ENCODE measurements around the gene PI4K2A. TPM values are rescaled to one million over a fixed set of nuclear protein-coding genes. Genes with fewer than 3 reads are reported as not detected.
"Not testable (repeated sequence)": the region's sequence is repeated elsewhere in the genome, so short reads cannot be mapped to it uniquely, and the experiment has no call there.

PI4K2A gene
- total RNA-seq, 2 donors from 2014 or later = 16.2 to 22.8 TPM

DNA sequence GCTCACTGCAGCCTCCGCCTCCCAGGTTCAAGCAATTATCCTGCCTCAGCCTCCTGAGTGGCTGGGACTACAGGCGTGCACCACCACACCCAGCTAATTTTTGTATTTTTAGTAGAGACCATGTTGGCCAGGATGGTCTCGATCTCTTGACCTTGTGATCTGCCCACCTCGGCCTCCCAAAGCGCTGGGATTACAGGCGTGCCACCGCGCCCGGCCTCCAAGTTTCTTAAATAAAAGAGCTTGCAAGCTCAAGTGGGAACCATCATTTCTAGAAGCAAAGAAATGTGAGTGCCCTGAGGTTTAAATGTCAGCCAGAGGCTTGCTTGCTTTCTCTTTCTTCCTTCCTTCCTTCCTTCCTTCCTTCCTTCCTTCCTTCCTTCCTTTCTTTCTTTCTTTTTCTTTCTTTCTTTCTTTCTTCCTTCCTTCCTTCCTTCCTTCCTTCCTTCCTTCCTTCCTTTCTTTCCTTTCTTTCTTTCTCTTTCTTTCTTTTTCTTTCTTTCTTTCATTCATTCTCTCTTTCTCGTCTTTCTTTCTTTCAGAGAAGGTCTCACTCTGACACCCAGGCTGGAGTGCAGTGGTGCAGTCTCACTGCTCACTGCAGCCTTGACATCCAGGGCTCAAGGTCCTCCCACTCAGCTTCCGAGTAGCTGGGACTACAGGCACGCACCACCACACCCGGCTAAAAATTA, 2.1 kb downstream of the PI4K2A start:
- Mint-ChIP-seq H3K4me3 (peak overlapping the region; percentile 96), H3K4me1 (ENCODE audit: low read depth in 2 of 2) (peaks cover 26 to 30% of the 10 kb centered on the region in 2 donors), H3K27ac (peak overlapping the region; percentile 52 to 90)
- not testable (repeated sequence) for H3K27me3 Mint-ChIP-seq; DNase-seq (ENCODE audit: low spot score); H3K9me3 Mint-ChIP-seq; ATAC-seq; H3K36me3 Mint-ChIP-seq

DNA sequence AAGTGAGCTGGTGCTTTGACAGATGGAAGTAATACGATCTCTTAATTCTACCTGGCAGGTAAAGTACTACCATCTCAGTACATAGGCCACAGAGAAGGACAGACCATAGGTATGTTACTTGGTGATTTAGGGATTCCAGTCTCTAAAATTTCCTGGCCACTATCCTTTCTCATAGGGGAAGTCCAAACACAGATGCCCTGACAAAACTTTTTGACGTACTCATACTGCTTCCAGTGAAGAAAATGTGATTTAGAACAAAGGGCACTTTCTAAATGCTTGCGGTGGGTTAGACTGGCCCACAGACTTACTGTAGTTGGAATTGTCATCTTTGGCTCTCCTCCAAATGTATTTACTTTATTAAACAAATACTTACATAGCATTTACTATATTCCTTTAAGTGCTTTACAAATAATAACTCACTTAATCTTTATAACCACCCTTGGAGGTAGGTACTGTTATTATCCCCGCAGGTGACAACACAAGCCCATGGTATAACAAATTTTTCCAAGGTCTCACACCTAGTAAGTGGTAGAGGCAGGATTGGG, 3.0 kb downstream of the PI4K2A start:
- Mint-ChIP-seq H3K4me3 (peak overlapping the region; percentile 96), H3K36me3 (no peaks in the 10 kb centered on the region), H3K4me1 (ENCODE audit: low read depth in 2 of 2) (peaks cover 30 to 36% of the 10 kb centered on the region in 2 donors), H3K9me3 (no peaks in the 10 kb centered on the region), H3K27me3 (no peaks in the 10 kb centered on the region), H3K27ac (peak overlapping the region in 1 of 2 donors; percentile 81)
- ATAC-seq (no peak), DNase-seq (ENCODE audit: low spot score) (no peak)

DNA sequence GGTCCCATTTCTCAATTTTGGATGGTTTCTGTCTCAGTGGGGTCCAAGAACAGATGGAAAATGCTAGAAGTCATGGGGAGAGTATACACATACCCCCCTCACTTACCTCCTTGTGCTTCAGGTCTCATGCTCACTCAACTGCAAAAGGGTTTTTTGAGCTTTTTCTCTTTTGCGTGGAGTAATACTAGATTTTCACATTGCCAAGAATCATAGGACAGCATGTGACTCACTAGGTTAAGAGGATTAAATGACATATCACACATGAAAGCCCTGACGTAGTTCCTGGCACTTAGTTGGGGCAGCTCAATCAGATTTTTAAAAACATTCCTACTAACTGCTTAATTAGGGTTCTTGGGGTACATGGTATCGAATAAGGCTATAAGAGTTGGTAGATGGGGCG, 4.5 kb downstream of the PI4K2A start:
- H3K27me3 Mint-ChIP-seq = no peaks in the 10 kb centered on the region
- H3K4me1 Mint-ChIP-seq (ENCODE audit: low read depth in 2 of 2) = peaks cover 39 to 44% of the 10 kb centered on the region in 2 donors
- no peak overlapping the region for H3K27ac Mint-ChIP-seq

DNA sequence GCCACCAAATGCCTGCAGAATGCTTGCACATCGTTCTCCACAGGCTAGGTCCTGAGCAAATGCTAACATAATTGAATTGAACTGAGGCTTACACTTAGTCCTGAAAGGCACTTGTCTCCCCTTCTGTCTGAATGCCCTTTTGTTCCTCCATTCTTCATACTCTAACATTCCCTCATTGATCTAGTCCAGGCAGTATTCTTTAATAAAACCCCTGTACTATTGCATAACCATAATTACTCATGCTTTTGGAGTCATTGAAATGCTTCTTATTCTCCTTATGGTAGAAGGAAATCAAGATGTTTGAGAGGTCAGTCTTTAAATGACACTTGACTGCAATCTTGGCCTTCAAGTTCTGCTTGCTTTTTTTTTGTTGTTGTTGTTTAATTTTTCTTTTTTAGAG, 7.1 kb downstream of the PI4K2A start:
- Mint-ChIP-seq H3K9me3 (no peaks in the 10 kb centered on the region), H3K36me3 (no peaks in the 10 kb centered on the region), H3K4me1 (ENCODE audit: low read depth in 2 of 2) (peaks cover 27 to 30% of the 10 kb centered on the region in 2 donors), H3K27ac (peak overlapping the region; percentile 92 to 96), H3K4me3 (no peak overlapping the region), H3K27me3 (no peaks in the 10 kb centered on the region)
- DNase-seq (ENCODE audit: low spot score) (no peak), ATAC-seq (no peak)

More for the DNA sequence above, 4.5 kb downstream of the PI4K2A start:
- DNase-seq (ENCODE audit: low spot score) = no peak
- Mint-ChIP-seq H3K36me3 (no peaks in the 10 kb centered on the region), H3K9me3 (no peaks in the 10 kb centered on the region), H3K4me3 (no peak overlapping the region)
- no peak for ATAC-seq

GRCh38 chr10:97648562-97649404, 8.3 kb downstream of the PI4K2A start:
- peak overlapping the region; percentile 80 for H3K4me3 Mint-ChIP-seq
- ATAC-seq (peak; percentile 98 to 100), DNase-seq (ENCODE audit: low spot score) (peak; percentile 77)
- peaks cover 18 to 21% of the 10 kb centered on the region in 2 donors for H3K4me1 Mint-ChIP-seq (ENCODE audit: low read depth in 2 of 2)
- peaks cover 10% of the 10 kb centered on the region for H3K36me3 Mint-ChIP-seq
- H3K27me3 Mint-ChIP-seq = no peaks in the 10 kb centered on the region
- no peaks in the 10 kb centered on the region for H3K9me3 Mint-ChIP-seq
- H3K27ac Mint-ChIP-seq = peak overlapping the region; percentile 92 to 96

- peak overlapping the region; percentile 80 for H3K4me3 Mint-ChIP-seq
- peaks cover 18 to 25% of the 10 kb centered on the region in 2 donors for H3K4me1 Mint-ChIP-seq (ENCODE audit: low read depth in 2 of 2)
- not testable (repeated sequence) for DNase-seq (ENCODE audit: low spot score); H3K9me3 Mint-ChIP-seq; ATAC-seq; H3K27me3 Mint-ChIP-seq
- peak overlapping the region; percentile 92 to 96 for H3K27ac Mint-ChIP-seq
- peaks cover 12% of the 10 kb centered on the region for H3K36me3 Mint-ChIP-seq
Measured at GRCh38 chr10:97649405-97649750, 8.9 kb downstream of the PI4K2A start.

DNA sequence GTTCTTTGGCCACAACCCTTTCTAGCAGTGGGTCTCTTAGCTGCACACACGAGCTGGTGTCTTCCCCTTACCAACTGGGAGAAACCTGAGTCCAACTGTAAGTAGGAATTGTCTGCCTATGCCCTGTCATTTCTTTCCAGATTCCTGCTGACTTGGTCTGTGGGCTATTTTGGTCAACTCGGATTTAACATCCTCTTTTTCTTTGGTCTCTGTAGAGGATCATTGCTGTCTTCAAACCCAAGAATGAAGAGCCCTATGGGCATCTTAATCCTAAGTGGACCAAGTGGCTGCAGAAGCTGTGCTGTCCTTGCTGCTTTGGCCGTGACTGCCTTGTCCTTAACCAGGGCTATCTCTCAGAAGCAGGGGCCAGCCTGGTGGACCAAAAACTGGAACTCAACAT, 10.3 kb downstream of the PI4K2A start:
- DNase-seq (ENCODE audit: low spot score) = no peak
- H3K27ac Mint-ChIP-seq = no peak overlapping the region
- H3K4me3 Mint-ChIP-seq = no peak overlapping the region
- H3K9me3 Mint-ChIP-seq = no peaks in the 10 kb centered on the region
- no peaks in the 10 kb centered on the region for H3K27me3 Mint-ChIP-seq
- peaks cover 18 to 25% of the 10 kb centered on the region in 2 donors for H3K4me1 Mint-ChIP-seq (ENCODE audit: low read depth in 2 of 2)
- peaks cover 12% of the 10 kb centered on the region for H3K36me3 Mint-ChIP-seq
- ATAC-seq = no peak

DNA sequence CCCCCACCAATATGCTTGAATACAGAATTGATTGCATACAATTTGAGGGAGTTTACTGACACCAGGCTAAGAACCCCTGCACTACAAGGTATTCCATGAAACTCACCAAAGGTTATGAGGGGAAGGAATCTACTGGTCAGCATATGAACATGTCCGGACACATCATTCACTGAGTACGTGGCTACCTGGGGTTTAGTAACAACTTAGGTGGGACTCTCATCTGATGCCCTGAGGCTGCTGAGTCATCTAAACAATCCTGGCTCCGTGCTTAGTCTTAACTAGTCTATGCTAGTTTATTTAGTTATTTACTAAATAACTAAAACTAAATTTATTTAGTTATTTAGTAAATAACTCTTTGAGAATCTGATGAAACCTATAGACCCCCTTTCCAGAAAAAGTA, 11.3 kb downstream of the PI4K2A start:
- Mint-ChIP-seq H3K36me3 (peaks cover 18% of the 10 kb centered on the region), H3K27ac (no peak overlapping the region)

GRCh38 chr10:97656777-97657176, 16.3 kb downstream of the PI4K2A start:
- H3K36me3 Mint-ChIP-seq = peaks cover 30% of the 10 kb centered on the region
- H3K4me1 Mint-ChIP-seq (ENCODE audit: low read depth in 2 of 2) = peaks cover 0 to 5% of the 10 kb centered on the region in 2 donors
- H3K27ac Mint-ChIP-seq = no peak overlapping the region
- H3K9me3 Mint-ChIP-seq = no peaks in the 10 kb centered on the region
- ATAC-seq (no peak), DNase-seq (ENCODE audit: low spot score) (no peak)
- H3K27me3 Mint-ChIP-seq = no peaks in the 10 kb centered on the region
- no peak overlapping the region for H3K4me3 Mint-ChIP-seq

More for the DNA sequence above, 11.3 kb downstream of the PI4K2A start:
- ATAC-seq (no peak), DNase-seq (ENCODE audit: low spot score) (no peak)
- H3K9me3 Mint-ChIP-seq = no peaks in the 10 kb centered on the region
- no peaks in the 10 kb centered on the region for H3K27me3 Mint-ChIP-seq
- no peak overlapping the region for H3K4me3 Mint-ChIP-seq
- peaks cover 18 to 25% of the 10 kb centered on the region in 2 donors for H3K4me1 Mint-ChIP-seq (ENCODE audit: low read depth in 2 of 2)

GRCh38 chr10:97659589-97659988, 19.1 kb downstream of the PI4K2A start:
- Mint-ChIP-seq H3K27ac (no peak overlapping the region), H3K36me3 (peaks cover 29% of the 10 kb centered on the region), H3K27me3 (no peaks in the 10 kb centered on the region), H3K4me3 (no peak overlapping the region), H3K9me3 (no peaks in the 10 kb centered on the region), H3K4me1 (ENCODE audit: low read depth in 2 of 2) (no peaks in the 10 kb centered on the region)
- ATAC-seq = no peak
- no peak for DNase-seq (ENCODE audit: low spot score)

DNA sequence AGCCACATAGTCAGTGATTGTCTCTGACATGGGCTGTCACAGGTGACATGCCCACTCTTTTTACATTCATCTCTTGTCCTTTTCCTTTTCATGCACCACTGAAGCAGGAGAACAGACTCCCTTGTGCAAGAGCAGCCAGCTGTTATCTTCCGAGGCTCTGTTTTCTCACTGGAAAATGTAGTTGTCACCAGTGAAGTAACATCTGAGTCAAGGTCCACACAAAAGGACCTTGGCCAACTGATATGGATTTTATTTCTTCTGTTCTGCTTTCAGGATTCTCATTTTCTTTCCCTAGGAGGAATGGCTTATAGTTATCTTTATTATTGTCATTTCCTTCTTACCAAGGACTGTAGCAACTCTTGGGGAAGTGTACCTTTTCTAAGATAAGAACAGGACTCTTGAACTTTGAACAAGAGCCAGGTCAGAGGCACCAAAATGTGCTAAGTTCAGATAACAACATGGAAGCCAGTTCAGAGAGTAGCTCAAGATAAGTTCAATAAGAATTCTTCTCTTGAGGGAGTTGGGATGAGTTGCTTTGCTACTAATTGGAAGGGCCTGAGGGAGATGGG, 23.9 kb downstream of the PI4K2A start:
- Mint-ChIP-seq H3K36me3 (peaks cover 17% of the 10 kb centered on the region), H3K4me1 (ENCODE audit: low read depth in 2 of 2) (peaks cover 0 to 11% of the 10 kb centered on the region in 2 donors), H3K27me3 (no peaks in the 10 kb centered on the region), H3K27ac (peak overlapping the region in 1 of 2 donors; percentile 33), H3K9me3 (no peaks in the 10 kb centered on the region), H3K4me3 (no peak overlapping the region)
- DNase-seq (ENCODE audit: low spot score) (no peak), ATAC-seq (no peak)

DNA sequence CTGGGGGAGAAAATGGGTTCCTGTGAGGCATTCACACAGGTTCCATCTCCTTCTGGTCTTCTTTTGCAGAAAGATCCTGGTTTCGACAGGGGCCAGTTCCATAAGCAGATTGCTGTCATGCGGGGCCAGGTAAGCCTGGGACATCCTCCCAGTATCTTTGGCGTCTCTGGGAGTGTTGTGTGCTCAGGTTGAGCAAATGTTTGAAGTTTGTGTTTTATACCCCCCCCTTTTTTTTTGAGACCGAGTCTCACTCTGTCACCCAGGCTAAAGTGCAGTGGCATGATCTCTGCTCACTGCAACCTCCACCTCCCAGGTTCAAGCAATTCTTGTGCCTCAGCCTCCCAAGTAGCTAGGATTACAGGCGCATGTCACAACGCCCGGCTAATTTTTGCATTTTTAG, 26.5 kb downstream of the PI4K2A start:
- Mint-ChIP-seq H3K9me3 (no peaks in the 10 kb centered on the region), H3K36me3 (peaks cover 17% of the 10 kb centered on the region), H3K4me3 (no peak overlapping the region), H3K4me1 (ENCODE audit: low read depth in 2 of 2) (peaks cover 0 to 11% of the 10 kb centered on the region in 2 donors), H3K27me3 (no peaks in the 10 kb centered on the region), H3K27ac (no peak overlapping the region)
- ATAC-seq (no peak), DNase-seq (ENCODE audit: low spot score) (no peak)

- H3K9me3 Mint-ChIP-seq = no peaks in the 10 kb centered on the region
- ATAC-seq (no peak), DNase-seq (ENCODE audit: low spot score) (no peak)
- H3K36me3 Mint-ChIP-seq = peaks cover 17% of the 10 kb centered on the region
- H3K4me3 Mint-ChIP-seq = no peak overlapping the region
- H3K27me3 Mint-ChIP-seq = no peaks in the 10 kb centered on the region
- H3K4me1 Mint-ChIP-seq (ENCODE audit: low read depth in 2 of 2) = peaks cover 0 to 11% of the 10 kb centered on the region in 2 donors
- no peak overlapping the region for H3K27ac Mint-ChIP-seq
Measured at GRCh38 chr10:97667463-97667862, 27.0 kb downstream of the PI4K2A start.

GRCh38 chr10:97669571-97669970, 29.1 kb downstream of the PI4K2A start:
- Mint-ChIP-seq H3K9me3 (no peaks in the 10 kb centered on the region), H3K27ac (no peak overlapping the region), H3K4me1 (ENCODE audit: low read depth in 2 of 2) (peaks cover 0 to 11% of the 10 kb centered on the region in 2 donors), H3K27me3 (no peaks in the 10 kb centered on the region), H3K4me3 (no peak overlapping the region), H3K36me3 (peaks cover 7% of the 10 kb centered on the region)
- ATAC-seq = no peak
- no peak for DNase-seq (ENCODE audit: low spot score)

All from natural killer cell treated with Interleukin-12 subunit alpha and Interleukin-12 subunit beta and Interleukin-15 and Interleukin-18, amount 100 ng/mL, for 72 hours (primary cell).